KMS-11 (cell line): ENCODE measurements around the gene PLXDC1.

Experiments
- H2AFZ ChIP-seq: fragments of 200-600 bp; sonication (generic); 2 replicates; pipeline ENCODE4 v1.6.1; 2016; ENCODE audit warnings: antibody characterized with exemption, mixed run types, low read depth
- H3K27ac ChIP-seq: fragments of 200-600 bp; sonication (generic); 2 replicates; pipeline ENCODE4 v1.6.1; 2016; ENCODE audit warnings: mild to moderate bottlenecking, mixed run types
- H3K27me3 ChIP-seq: fragments of 200-600 bp; sonication (generic); 2 replicates; pipeline ENCODE4 v1.6.1; 2017; ENCODE audit warnings: mild to moderate bottlenecking, low read depth, mixed run types, moderate library complexity; ENCODE audit not compliant: insufficient read depth
- H3K36me3 ChIP-seq: fragments of 200-600 bp; sonication (generic); 2 replicates; pipeline ENCODE4 v1.6.1; 2017; ENCODE audit warnings: mild to moderate bottlenecking, mixed run types; ENCODE audit not compliant: insufficient read depth
- H3K4me1 ChIP-seq: fragments of 200-600 bp; sonication (generic); 2 replicates; pipeline ENCODE4 v1.6.1; 2016; ENCODE audit warnings: mild to moderate bottlenecking, low read depth, mixed run types; ENCODE audit not compliant: poor library complexity, severe bottlenecking
- H3K4me2 ChIP-seq: fragments of 200-600 bp; sonication (generic); 2 replicates; pipeline ENCODE4 v1.7.0; 2016; ENCODE audit warnings: mild to moderate bottlenecking, mixed run types
- H3K4me3 ChIP-seq: fragments of 200-600 bp; sonication (generic); IDR thresholded peaks from 2 replicates; pipeline ENCODE4 v1.6.1; 2017; ENCODE audit warnings: low read depth, low read length, mixed read lengths; ENCODE audit not compliant: insufficient read depth
- H3K79me2 ChIP-seq: fragments of 200-600 bp; sonication (generic); 2 replicates; pipeline ENCODE4 v1.6.1; 2016; ENCODE audit warnings: low read depth, mixed run types; ENCODE audit not compliant: insufficient read depth
- H3K9ac ChIP-seq: fragments of 200-600 bp; sonication (generic); 2 replicates; pipeline ENCODE4 v1.6.1; 2016; ENCODE audit warnings: mild to moderate bottlenecking, mixed run types
- H4K20me1 ChIP-seq: fragments of 200-600 bp; sonication (generic); 2 replicates; pipeline ENCODE4 v1.6.1; 2016; ENCODE audit warnings: mild to moderate bottlenecking, mixed run types; ENCODE audit not compliant: insufficient read depth
- CTCF ChIP-seq: fragments of 200-600 bp; sonication (generic); conservative IDR thresholded peaks from 2 replicates; pipeline ENCODE4 v1.6.1; 2017; ENCODE audit warnings: low read depth, mild to moderate bottlenecking, antibody characterized with exemption, low read length, moderate library complexity, mixed read lengths

PLXDC1 gene

GRCh38 chr17:39097537-39097936 lies 53.9 kb downstream of the PLXDC1 start:
- Histone ChIP-seq H3K36me3 (no peaks in the 10 kb centered on the region), H3K4me1 (no peaks in the 10 kb centered on the region), H3K27ac (no peak overlapping the region), H3K27me3 (no peaks in the 10 kb centered on the region; the same call in 1 of the 2 replicates), H3K79me2 (no peaks in the 10 kb centered on the region), H3K4me2 (no peak overlapping the region), H4K20me1 (no peaks in the 10 kb centered on the region), H2AFZ (no peak overlapping the region), H3K4me3 (no peak overlapping the region), H3K9ac (no peak overlapping the region)
- no peak for TF ChIP-seq CTCF

- Histone ChIP-seq H4K20me1 (no peaks in the 10 kb centered on the region), H3K27ac (no peak overlapping the region), H3K4me1 (no peaks in the 10 kb centered on the region), H3K9ac (no peak overlapping the region), H3K27me3 (no peaks in the 10 kb centered on the region; the same call in 1 of the 2 replicates), H3K4me3 (no peak overlapping the region), H3K79me2 (no peaks in the 10 kb centered on the region), H3K4me2 (no peak overlapping the region), H2AFZ (no peak overlapping the region), H3K36me3 (no peaks in the 10 kb centered on the region)
- no peak for TF ChIP-seq CTCF
Measured at GRCh38 chr17:39097150-39097519, 54.3 kb downstream of the PLXDC1 start.

- no peaks in the 10 kb centered on the region for H3K79me2 ChIP-seq
- H3K4me2 ChIP-seq, result no peak overlapping the region
- H3K27ac ChIP-seq, result no peak overlapping the region
- H3K4me1 ChIP-seq, result no peaks in the 10 kb centered on the region
- TF ChIP-seq CTCF, result no peak
- H2AFZ ChIP-seq, result no peak overlapping the region
- no peaks in the 10 kb centered on the region for H3K36me3 ChIP-seq
- H3K9ac ChIP-seq, result no peak overlapping the region
- no peaks in the 10 kb centered on the region; the same call in 1 of the 2 replicates for H3K27me3 ChIP-seq
- H4K20me1 ChIP-seq, result no peaks in the 10 kb centered on the region
- H3K4me3 ChIP-seq, result no peak overlapping the region
Measured at GRCh38 chr17:39096508-39097149, 54.8 kb downstream of the PLXDC1 start.

- Histone ChIP-seq H3K4me1 (no peaks in the 10 kb centered on the region), H3K4me2 (no peak overlapping the region), H3K9ac (no peak overlapping the region), H3K79me2 (no peaks in the 10 kb centered on the region), H3K4me3 (no peak overlapping the region), H4K20me1 (no peaks in the 10 kb centered on the region), H2AFZ (no peak overlapping the region), H3K27me3 (no peaks in the 10 kb centered on the region; the same call in 1 of the 2 replicates), H3K36me3 (no peaks in the 10 kb centered on the region), H3K27ac (no peak overlapping the region)
- TF ChIP-seq CTCF, result no peak
Measured at GRCh38 chr17:39095309-39095686, 56.1 kb downstream of the PLXDC1 start.
